Neural progenitor cell (in vitro differentiated cells): ENCODE measurements around the gene RIBC1.
A peak's percentile ranks its signal among the peaks of the same experiment; 100 is the strongest.

Experiments
- CTCF ChIP-seq: fragments of 200-600 bp; sonication (generic); IDR thresholded peaks from 2 replicates; pipeline ENCODE4 v1.5.1; 2017; ENCODE audit warnings: antibody characterized with exemption, mild to moderate bottlenecking
- EZH2 ChIP-seq: fragments of 200-600 bp; sonication (generic); IDR thresholded peaks from 2 replicates; pipeline ENCODE4 v1.6.1; 2017; ENCODE audit warnings: antibody characterized with exemption, mild to moderate bottlenecking, moderate library complexity
- EZH2phosphoT487 ChIP-seq: fragments of 200-600 bp; sonication (generic); IDR thresholded peaks from 2 replicates; pipeline ENCODE4 v1.6.1; 2017; ENCODE audit warnings: antibody characterized with exemption

- TF ChIP-seq EZH2 (no peak), CTCF (peak; percentile 63), EZH2phosphoT487 (no peak)
Observed at GRCh38 chrX:53445977-53446376, 23.3 kb downstream of the RIBC1 start.
